ENCODE measurements around the gene EML4.
"Not testable (repeated sequence)": the region's sequence is repeated elsewhere in the genome, so short reads cannot be mapped to it uniquely, and the experiment has no call there.

EML4 gene

DNA sequence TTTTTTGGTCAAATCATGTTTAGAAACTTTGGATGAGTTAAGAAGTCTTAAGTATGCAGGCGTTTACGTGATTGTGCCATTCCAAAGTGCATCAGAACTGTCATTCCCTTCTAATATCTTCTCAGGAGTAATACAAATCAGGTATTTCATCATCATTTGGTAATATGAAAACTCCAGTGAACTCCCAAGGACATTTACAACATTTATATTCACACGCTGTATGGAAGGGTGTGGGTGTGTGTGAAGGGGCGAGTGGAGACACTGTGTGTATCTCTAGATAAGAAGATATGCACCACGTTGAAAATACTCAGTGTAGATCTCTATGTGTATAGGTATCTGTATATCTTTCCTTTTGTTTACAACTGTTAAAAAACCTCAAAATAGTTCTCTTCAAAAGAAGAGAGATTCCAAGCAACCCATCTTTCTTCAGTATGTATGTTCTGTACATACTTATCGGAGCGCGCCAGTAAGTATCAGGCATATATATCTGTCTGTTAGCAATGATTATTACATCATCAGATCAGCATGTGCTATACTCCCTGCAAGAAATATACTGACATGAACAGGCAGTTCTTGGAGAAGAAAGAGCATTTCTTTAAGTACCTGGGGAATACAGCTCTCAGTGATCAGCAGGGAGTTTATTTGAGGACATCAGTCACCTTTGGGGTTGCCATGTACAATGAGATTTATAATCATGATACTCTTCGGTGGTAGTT, 162.6 kb downstream of the EML4 start:
- ChIA-PET POLR2A (no interaction called here), CTCF (interaction anchor here (7.9 kb wide), 1 partner anchor 235 kb away, joined by 102 read pairs; no protein-coding TSS in a partner anchor)
- TF ChIP-seq, protein P1, sequence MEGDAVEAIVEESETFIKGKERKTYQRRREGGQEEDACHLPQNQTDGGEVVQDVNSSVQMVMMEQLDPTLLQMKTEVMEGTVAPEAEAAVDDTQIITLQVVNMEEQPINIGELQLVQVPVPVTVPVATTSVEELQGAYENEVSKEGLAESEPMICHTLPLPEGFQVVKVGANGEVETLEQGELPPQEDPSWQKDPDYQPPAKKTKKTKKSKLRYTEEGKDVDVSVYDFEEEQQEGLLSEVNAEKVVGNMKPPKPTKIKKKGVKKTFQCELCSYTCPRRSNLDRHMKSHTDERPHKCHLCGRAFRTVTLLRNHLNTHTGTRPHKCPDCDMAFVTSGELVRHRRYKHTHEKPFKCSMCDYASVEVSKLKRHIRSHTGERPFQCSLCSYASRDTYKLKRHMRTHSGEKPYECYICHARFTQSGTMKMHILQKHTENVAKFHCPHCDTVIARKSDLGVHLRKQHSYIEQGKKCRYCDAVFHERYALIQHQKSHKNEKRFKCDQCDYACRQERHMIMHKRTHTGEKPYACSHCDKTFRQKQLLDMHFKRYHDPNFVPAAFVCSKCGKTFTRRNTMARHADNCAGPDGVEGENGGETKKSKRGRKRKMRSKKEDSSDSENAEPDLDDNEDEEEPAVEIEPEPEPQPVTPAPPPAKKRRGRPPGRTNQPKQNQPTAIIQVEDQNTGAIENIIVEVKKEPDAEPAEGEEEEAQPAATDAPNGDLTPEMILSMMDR (IDR thresholded peaks at IDR 0.05; ENCODE audit: control extremely low read depth, extremely low read depth, low read depth, missing control alignments): no peak
- no peak for DNase-seq (ENCODE audit: extremely low spot score)

- POLR2A ChIA-PET: no interaction called here
- CTCF ChIA-PET: interaction anchor here (1.1 kb wide), 1 partner anchor 236 kb away, joined by 3 read pairs; no protein-coding TSS in a partner anchor
- TF ChIP-seq, protein P1 (IDR thresholded peaks at IDR 0.05; ENCODE audit: control extremely low read depth, extremely low read depth, low read depth, missing control alignments): no peak
- no peak for DNase-seq (ENCODE audit: extremely low spot score)
Observed at GRCh38 chr2:42332575-42332974, 163.4 kb downstream of the EML4 start.

- DNase-seq (ENCODE audit: extremely low spot score): no peak
- POLR2A ChIA-PET: no interaction called here
- TF ChIP-seq, protein P1 (IDR thresholded peaks at IDR 0.05; ENCODE audit: control extremely low read depth, extremely low read depth, low read depth, missing control alignments): no peak
- CTCF ChIA-PET: interaction anchor here (1.1 to 1.9 kb wide), 3 partner anchors 10 to 237 kb away, joined by 3 to 6 read pairs (median 3); no protein-coding TSS in a partner anchor
Observed at GRCh38 chr2:42333579-42333978, 164.4 kb downstream of the EML4 start.

- CTCF ChIA-PET: interaction anchor here (1.6 to 1.9 kb wide), 2 partner anchors 9 to 96 kb away, joined by 3 to 6 read pairs; no protein-coding TSS in a partner anchor
- POLR2A ChIA-PET: no interaction called here
- TF ChIP-seq, protein P1 (IDR thresholded peaks at IDR 0.05; ENCODE audit: control extremely low read depth, extremely low read depth, low read depth, missing control alignments): no peak
Observed at GRCh38 chr2:42334220-42334619, 165.1 kb downstream of the EML4 start.

DNA sequence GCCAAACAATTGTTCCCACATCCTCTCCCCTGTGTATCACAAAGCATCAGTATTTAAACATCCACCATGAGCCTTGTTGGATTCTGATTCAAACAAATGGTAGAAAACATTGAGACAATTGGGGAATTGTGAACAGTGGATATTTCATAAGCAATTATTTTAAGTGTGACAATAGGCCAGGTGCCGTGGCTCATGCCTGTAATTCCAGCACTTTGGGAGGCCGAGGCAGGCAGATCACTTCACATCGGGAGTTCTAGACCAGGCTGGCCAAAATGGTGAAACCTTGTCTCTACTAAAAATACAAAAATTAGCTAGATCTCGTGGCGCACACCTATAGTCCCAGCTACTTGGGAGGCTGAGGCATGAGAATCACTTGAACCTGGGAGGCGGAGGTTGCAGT, 165.7 kb downstream of the EML4 start:
- POLR2A ChIA-PET; DNase-seq (ENCODE audit: extremely low spot score); CTCF ChIA-PET: not testable (repeated sequence)

More at GRCh38 chr2:42334220-42334619, 165.1 kb downstream of the EML4 start:
- DNase-seq (ENCODE audit: extremely low spot score): no peak

DNA sequence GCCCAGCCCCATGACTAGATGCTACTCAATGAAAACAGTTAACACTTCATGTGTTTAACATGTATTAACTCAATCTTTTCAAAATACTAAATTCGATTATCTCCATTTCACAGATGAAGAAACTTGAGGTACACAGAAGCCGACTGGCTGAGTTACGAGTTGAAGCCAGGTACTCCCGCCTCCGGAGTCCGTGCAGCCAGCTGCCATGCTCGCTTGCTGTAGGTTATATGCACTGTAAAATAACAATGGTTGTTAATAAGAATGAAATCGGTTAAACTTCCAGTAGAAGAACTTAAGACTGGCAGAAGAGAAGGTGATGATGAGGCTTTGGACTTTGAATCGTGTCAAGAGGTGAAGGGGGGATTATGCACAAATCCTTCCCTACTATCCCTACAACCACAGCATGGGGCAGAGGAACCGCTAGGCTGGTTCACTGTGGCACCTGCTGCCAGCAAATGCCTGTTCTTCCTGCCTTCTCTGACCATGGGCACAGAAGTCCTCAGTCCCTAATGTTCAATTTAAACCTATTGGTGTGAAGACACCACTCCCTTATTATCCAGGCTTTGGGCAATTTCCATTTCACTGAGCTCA, 166.5 kb downstream of the EML4 start:
- DNase-seq (ENCODE audit: extremely low spot score): no peak
- ChIA-PET POLR2A (no interaction called here), CTCF (no interaction called here)
- TF ChIP-seq, protein P1 (IDR thresholded peaks at IDR 0.05; ENCODE audit: control extremely low read depth, extremely low read depth, low read depth, missing control alignments): no peak

DNA sequence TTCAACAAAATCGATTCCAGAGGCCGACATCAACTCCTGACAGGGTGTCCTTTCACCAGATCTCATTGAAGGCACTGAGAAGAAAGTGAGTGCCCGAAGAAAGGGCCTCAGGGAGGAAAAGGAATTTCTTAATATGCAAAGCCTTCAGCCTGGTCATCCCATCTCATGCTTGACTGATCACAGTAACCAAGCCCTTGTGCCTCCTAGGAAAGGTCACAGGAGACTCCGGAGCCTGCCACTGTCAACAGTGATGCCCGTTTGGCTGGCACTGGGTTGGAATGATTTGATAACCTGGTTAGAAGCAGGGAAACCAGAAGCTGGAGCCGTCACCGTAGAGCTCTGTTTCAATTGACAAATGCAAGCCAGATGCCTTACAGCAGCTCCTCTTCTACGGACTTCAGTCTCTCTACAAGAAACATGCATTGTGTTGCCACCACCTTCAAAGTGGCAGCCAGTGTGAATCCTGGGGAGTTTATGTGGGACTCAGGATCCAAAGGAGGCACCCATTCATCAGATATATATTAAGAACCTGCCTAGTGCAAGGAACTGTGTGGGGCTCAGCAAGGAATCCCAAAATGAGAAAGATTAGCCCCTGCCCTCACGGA, 167.3 kb downstream of the EML4 start:
- CTCF ChIA-PET: no interaction called here
- TF ChIP-seq, protein P1 (IDR thresholded peaks at IDR 0.05; ENCODE audit: control extremely low read depth, extremely low read depth, low read depth, missing control alignments): no peak
- POLR2A ChIA-PET: no interaction called here
- no peak for DNase-seq (ENCODE audit: extremely low spot score)

Data from GM10248 (cell line).